Measurements from ENCODE around the gene RIPK4.

The RIPK4 gene

GRCh38 chr21:41766883-41767605 lies at the start of gene RIPK4:
Gene RIPK4, minus strand, starts transcription at chr21:41767052. Its CDS starts 11 bp downstream, at chr21:41767041.
- DNase-seq (ENCODE audit: low spot score), result peak; percentile 57

GRCh38 chr21:41815652-41816582 lies 49.1 kb upstream of the RIPK4 start:
- no peak for DNase-seq (ENCODE audit: low spot score)

- DNase-seq (ENCODE audit: low spot score), result no peak
Observed at GRCh38 chr21:41813226-41813625, 46.4 kb upstream of the RIPK4 start.

GRCh38 chr21:41812679-41813078 lies 45.8 kb upstream of the RIPK4 start:
- no peak for DNase-seq (ENCODE audit: low spot score)

GRCh38 chr21:41810597-41810932 lies 43.7 kb upstream of the RIPK4 start:
- no peak for DNase-seq (ENCODE audit: low spot score)

GRCh38 chr21:41809891-41810596 lies 43.2 kb upstream of the RIPK4 start:
- no peak for DNase-seq (ENCODE audit: low spot score)

GRCh38 chr21:41808846-41809245 lies 42.0 kb upstream of the RIPK4 start:
- no peak for DNase-seq (ENCODE audit: low spot score)

- no peak for DNase-seq (ENCODE audit: low spot score)
Observed at GRCh38 chr21:41808094-41808493, 41.2 kb upstream of the RIPK4 start.

GRCh38 chr21:41806773-41807172 lies 39.9 kb upstream of the RIPK4 start:
- no peak for DNase-seq (ENCODE audit: low spot score)

- no peak for DNase-seq (ENCODE audit: low spot score)
Observed at GRCh38 chr21:41805643-41806042, 38.8 kb upstream of the RIPK4 start.

- DNase-seq (ENCODE audit: low spot score), result no peak
Observed at GRCh38 chr21:41805038-41805437, 38.2 kb upstream of the RIPK4 start.

GRCh38 chr21:41804381-41804780 lies 37.5 kb upstream of the RIPK4 start:
- DNase-seq (ENCODE audit: low spot score), result no peak

GRCh38 chr21:41803316-41803715 lies 36.5 kb upstream of the RIPK4 start:
- DNase-seq (ENCODE audit: low spot score), result no peak

GRCh38 chr21:41802684-41803083 lies 35.8 kb upstream of the RIPK4 start:
- DNase-seq (ENCODE audit: low spot score), result peak; percentile 34

- DNase-seq (ENCODE audit: low spot score), result no peak
Observed at GRCh38 chr21:41802198-41802584, 35.3 kb upstream of the RIPK4 start.

GRCh38 chr21:41801321-41802197 lies 34.7 kb upstream of the RIPK4 start:
- no peak for DNase-seq (ENCODE audit: low spot score)

GRCh38 chr21:41800425-41801320 lies 33.8 kb upstream of the RIPK4 start:
- no peak for DNase-seq (ENCODE audit: low spot score)

GRCh38 chr21:41799763-41800162 lies 32.9 kb upstream of the RIPK4 start:
- no peak for DNase-seq (ENCODE audit: low spot score)

- no peak for DNase-seq (ENCODE audit: low spot score)
Observed at GRCh38 chr21:41798326-41798725, 31.5 kb upstream of the RIPK4 start.

- DNase-seq (ENCODE audit: low spot score), result no peak
Observed at GRCh38 chr21:41796476-41797080, 29.7 kb upstream of the RIPK4 start.

All from hepatic stellate cell (primary cell).